Activated CD4-positive, alpha-beta T cell treated with anti-CD3 and anti-CD28 coated beads, Interleukin-2, amount 50 U/mL, for 48 hours (primary cell): ENCODE results near the gene RRBP1.
A peak's percentile ranks its signal among the peaks of the same experiment; 100 is the strongest.

Source experiments
- DNase-seq, 2 experiments: peaks; one replicate each; pipeline ENCODE4 v3.0.0-alpha.2; 2020

The RRBP1 gene

DNA sequence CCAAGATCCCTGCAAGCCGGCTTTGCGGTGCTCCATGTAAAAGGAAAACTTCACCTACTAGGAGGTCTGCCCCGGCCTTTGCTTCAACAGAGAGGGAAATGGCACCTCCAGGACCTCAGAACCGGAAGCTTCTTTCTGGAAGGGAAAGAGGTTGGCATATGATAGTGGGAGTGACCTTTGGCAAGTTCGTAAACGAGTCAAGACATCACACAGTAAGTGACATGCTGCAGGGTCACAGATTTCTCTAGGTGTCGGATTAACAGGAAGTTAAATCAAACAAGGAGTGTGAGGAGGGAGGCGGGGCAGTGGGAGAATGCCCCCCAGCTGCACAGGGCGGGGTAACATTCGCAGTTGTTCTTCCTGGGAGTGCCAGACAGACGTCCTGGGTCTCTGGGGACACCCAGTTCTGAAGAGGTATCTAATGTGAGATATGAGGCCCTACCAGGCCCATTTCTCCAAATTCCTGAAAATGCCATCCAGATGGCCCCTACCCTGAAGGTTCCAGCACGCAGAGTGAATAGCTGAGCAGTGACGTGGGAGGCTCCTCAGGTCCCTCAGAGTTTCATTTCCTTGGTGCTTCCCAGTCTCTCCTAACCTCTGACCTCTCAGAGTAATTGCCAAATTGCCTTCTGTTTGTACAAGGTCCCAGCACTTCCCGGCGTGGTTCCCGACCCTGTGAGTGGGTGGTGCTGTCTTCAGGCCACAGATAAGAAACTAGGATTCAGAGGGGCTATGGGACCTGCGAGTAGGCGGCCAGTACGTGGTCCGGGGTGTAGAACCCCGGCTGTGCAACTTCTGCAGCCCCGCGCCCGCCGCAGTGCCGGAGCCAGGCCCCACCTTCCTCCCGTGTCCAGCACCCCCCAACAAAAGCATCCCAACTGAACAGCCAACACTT, 1.9 kb downstream of the RRBP1 start:
- DNase-seq = no peak

DNA sequence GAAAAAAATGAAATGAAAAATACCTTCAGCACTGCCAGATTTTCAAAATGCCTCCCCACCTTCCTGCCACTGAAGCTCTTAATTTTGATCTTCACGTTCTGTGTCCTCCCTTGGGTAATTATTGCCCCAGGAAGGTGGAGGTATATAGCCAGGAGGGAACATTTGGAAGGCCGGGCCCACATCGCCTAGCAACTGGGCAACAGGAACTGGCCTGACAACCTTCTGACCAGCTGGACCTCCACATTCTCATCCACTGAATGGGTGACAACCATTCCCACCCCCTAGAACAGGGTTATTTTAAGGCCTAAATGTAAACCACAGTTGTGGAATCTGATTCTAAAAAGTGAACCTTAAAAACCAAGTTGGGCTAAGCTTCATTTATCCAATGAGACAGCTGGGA, 3.2 kb downstream of the RRBP1 start:
- DNase-seq = no peak

DNA sequence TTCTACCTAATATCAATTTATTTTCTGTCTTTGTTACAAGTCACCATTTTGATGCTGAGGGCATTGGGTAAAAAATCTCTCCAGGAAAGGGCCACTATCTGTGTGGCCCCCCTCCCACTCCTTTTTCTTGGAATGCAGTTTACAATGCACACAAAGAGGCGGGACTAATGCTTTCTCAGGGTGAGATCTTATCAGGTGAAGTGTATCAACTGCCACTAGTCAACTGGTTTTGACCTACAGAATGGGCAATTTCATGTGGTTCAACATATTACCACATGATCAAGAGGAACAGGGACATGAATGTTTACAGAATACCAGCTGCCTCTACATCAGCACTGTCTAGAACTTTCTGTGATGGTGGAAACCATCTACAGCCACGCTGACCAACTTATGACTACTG, 3.7 kb downstream of the RRBP1 start:
- DNase-seq = no peak

DNA sequence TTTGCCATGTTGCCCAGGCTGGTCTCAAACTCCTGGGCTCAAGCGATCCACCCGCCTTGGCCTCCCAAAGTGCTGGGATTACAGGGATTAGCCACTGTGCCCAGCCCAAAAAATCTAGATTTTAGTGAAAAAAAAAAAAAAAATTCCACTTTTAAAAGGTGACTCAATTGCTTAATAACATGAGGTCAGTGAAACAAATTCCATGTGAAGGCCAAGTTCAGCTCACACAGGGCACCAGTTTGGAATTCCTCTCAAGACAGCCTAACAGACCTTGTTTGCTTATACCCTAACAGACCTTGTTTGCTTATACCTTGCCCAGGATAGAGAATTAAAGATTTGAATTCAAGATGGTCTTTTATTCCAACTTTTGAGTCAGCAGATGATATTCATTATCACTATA, 5.1 kb downstream of the RRBP1 start:
- no peak for DNase-seq

DNA sequence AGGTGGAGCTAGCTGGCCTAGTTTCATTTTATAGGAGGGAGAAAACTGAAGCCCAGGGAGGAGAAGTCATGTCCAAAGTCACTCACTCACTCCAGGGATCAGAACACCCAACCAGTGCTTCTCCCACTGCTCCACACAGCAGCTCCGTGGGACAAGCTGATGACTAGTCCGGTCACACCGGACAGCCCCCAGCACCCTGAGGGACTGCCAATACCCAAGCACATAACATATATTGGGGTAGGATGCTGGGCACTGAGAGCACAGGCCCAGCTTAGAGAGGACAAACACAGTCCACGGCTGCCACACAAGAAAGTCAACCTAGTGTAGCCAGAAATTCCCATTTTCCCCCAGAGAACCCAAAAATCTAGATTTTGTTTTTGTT, 5.7 kb downstream of the RRBP1 start:
- DNase-seq = no peak

DNA sequence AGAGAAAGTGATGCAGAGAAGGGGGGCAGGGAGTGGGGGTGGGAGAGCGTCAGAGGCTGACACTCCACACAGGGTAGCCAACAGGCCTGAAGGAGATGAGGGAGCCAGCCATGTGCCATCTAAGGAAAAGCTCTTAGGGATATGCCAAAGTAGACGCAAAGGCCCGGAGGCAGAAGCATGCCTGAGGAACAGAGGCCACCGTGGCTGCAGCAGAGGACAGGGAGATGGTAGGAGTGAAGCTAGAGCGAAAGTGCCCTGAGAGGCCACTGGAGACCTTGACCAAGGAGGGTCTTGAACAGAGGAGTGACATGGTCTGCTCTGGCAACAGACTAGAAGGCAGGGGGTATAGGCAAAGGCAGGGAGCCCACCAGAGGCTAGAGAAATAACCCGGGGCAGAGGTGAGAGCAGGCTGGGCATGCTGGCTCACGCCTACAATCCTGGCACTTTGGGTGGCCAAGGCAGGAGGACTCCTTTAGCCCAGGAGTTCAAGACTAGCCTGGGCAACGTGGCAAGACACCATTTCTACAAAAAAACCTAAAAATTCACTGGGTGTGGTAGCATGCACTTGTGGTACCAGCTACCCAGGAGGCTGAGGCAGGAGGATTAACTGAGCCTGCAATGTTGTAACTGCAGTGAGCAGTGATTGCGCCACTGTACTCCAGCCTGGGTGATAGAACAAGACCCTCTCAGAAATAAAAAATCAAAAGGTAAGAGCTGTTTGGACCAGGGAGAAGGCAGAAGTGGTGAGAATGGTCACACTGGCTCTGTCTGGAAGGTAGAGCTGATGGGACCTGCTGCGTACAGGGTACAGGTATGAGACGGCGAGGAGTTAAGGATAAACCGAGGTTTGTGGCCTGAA, 6.3 kb downstream of the RRBP1 start:
- no peak for DNase-seq

DNA sequence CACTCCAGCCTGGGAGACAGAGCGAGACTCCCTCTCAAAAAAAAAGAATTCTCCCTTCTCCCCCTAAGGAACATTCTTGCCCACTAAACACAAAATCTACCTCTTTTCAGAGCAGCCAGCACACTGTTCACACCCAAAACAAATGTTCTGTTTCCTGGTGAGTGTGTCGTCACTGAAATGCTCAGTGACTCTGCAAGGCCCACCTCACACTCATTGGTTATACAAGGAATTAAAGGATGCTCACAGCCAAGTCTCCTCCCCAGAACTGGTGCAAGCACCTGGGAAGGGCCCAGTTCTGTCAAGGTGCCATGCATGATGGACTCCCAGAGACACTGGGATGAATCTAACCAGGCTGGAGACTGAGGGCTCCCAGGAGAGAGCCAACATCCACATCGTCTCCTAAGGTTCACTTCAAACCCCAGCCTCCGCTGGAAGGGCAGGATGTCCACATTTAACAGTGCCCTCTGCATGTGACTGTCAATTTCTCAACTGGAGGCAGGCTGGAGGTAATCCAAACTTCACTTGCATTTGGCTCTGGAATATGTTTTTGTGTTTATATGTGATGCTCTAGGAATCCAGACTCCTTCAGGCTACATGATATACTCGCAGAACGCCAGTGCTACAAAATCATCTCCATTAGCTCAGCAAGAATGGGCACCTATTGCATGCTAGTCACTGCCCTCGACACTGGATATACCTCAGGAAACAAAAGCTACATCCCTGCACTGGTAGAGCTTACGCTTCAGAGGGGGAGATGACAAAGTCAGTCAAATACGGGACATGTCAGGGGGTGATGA, 7.1 kb downstream of the RRBP1 start:
- DNase-seq = no peak

DNA sequence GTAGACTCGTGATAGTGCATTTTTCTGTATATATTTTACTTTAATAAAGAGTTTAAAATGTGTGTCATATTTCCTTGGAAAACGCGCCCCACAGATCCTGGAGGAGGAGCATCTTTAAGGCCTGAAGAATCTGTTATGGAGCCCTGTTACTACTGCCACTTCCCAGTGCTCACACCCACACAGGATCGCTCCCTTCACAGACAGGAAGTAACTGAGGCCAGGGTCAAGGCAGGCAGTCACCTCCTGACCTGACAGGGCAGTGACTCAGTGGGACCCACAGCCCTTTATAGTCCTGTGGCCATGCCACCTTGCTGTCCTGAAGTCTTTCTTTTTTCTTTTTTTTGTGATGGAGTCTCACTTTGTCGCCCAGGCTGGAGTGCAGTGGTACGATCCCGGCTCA, 9.0 kb downstream of the RRBP1 start:
- DNase-seq = no peak

DNA sequence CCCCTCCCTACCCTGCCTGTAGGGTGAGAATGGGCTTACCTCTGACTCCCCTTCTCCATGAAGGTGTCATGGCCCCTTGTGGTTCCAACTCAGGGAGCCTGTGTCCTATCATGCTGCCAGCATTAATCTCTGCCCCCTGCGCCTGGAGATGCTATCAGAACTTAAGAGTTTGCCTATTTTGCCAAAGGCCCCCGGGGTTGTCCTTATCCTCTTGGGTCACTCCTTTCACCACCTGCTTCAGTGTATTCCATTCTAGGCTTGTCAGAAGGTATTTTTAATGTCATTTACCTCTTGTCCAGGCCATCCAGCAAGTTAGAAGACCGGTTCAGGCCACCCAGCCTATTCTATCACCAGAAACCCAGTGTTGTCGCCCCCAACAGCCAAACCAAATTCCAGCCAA, 10.5 kb downstream of the RRBP1 start:
- no peak for DNase-seq

DNA sequence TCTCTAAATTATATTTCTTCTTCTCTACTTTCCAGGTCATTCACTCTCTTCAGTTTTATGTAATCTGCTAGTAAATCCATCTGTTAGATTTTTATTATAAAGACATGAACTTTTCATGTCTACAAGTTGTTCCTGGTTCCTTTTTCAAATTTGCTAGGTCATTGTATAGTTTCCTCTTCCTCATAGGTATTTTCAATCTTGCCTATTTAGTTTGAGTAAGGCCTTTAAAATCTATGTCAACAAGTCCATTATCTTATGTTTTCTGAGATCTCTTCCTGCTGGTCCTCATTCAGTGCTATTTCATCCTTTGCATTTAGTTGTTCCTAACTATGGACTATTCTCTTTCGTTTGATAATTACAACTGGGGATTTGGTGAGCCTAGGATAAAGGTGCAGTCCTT, 11.0 kb downstream of the RRBP1 start:
- no peak for DNase-seq

DNA sequence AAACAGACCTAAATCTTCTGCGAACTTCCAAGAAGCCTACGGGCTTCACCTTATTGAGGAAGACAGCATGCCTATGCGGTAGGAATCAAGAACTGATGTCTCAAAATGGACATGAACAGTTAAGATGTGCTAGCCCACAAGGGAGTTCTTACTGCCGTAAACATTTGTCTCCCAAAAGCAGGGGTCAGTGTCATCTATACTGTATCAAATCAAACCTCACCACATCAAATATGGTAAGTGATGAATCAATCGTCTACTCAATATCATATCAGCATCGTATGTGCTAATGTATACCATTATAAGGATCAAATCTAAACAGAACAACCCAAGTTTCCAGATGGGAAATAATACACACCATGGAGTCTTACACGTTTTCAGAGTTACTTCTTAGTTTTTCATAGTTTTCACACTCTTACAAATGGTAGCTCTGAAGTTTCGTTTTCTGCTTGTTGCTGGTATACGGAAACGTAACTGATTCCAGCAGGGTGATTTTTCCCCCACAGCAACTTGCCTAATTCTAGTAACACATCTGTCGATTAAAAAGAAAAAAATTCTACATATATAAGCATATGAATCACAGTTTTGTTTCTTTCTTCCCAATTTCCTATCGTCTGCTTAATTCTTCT, 12.6 kb downstream of the RRBP1 start:
- no peak for DNase-seq

DNA sequence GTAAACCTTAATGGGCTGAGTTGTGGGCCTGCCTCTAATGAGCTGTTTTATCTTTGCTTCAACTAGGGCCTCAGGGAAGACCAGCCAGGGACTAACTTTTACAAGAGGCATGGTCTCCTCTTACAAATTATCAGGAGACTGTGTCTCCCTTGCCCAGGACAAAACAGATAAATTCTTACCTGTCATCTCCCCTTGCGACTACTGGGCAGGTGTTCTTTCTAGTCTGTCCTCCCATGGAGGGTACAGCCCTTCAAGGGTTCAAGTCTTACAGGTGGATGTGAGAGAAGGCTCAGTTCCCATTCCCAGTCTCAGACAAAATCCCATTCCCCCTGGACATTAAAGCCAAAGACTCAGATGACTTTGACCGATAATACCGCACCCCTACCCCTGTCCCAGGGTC, 13.6 kb downstream of the RRBP1 start:
- DNase-seq = no peak

DNA sequence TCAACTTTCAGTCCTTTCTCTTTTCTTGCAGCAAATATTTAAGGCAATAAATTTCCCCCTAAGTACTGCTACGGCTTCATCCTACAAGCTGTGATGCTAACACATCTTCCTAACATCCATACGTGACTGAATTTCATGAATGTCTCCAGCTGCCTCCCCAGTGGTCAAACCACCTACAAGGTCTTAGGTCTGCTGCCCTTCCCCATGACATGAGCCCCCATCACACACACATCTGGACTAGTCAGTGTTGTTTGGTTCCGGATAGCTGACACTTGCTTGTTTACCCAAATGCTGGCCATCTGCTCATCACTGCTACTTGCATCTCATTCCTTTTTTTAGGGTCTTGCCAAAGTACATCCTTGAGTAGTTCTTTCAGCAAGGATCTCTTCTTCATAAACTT, 14.6 kb downstream of the RRBP1 start:
- no peak for DNase-seq

DNA sequence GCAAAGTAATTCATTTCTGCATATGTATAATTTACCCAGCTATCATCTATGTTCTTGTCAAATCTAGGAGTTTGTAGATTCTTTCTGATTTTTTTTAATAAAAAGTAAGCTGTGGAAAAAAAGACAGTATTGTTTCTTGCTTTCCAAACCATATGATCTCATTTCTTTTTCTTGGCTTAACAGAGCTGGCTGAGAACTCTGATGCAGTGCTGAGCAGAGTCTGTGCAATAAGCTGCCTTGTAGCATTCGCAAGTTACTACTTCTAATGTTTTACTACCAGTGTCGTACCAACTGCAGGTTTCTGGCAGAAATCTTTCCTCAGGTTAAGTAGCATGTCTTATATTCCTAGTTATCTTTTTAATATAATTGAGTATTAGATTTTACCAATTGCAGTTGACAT, 15.6 kb downstream of the RRBP1 start:
- no peak for DNase-seq

DNA sequence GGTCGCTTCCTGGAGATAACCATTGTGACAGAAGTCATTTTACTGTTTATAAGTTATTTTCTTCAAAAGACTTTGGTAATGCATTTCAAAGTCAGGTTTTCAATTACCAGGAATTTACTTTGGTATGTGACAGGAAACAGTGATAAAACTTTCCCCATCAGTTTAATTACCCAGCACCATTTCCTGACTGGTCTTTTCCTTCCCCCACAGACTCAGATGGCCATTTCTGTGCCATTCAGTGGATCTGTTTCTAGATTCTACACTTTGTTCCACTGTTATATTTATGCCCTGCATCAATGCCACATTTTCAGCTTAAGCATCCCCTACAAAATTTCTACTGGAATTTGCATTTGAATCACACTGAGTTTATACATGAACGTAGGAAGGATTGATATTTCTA, 16.3 kb downstream of the RRBP1 start:
- DNase-seq = no peak

DNA sequence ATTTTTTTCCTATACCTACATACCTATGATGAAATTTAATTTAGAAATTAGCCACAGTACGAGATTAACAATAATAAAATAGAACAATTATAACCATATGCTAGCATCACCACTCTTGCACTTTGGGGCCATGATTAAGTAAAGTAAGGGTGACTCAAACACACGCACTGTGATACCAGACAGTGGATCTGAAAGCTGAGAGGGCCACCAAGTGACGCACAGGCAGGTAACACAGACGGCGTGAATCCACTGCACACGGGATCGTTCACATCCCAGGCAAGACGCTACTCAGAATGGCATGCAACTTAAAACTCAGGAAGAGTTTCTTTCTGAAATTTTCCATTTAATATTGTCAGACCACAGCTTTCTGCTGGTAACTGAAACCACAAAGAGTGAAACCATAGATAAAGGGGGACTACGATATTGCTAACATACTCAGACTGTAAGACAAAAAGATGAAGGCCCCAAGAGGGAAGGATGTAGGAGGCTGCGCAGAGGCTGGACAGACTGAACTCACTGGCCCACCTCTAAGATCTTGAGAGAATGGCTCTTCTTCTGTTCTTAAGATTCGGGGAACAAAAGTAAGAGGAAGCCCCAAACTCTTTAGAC, 17.9 kb downstream of the RRBP1 start:
- DNase-seq = peak in 1 of 2 experiments; percentile 36

DNA sequence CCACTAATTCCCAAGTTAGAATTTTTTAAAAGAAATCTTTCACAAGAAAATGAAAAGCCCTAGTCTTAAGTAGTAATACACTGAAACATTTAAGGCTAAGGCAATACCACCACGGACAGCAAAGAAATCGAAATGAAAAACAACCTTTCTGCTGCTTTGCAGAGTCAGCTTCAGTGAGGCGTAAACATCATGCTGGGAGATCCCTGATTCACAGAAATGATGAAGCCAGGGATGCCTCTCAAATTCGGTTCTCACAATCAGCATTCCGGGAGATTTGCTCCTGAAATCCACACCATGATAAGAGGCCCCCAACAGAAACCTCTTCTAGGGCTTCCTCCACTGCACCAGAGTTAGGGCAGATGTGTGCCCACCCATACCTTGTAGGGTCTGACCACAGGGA, 18.6 kb downstream of the RRBP1 start:
- no peak for DNase-seq

DNA sequence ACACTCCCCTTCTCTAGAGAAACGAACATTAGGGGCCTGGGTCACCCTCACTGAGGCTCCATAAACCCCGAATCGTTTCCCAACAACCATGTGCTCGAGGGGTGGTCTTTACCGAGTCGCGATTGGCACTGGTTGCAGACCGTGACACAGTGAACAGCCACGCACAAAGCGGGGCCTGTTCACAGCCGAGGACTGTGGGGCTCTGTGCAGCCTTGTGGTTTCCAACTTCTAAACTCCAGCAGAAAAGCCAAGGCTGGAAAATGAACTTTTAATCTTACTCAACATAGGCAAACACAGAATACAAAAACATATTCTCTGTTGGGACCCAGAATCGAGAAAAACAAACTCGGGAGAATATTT, 19.0 kb downstream of the RRBP1 start:
- DNase-seq = no peak

DNA sequence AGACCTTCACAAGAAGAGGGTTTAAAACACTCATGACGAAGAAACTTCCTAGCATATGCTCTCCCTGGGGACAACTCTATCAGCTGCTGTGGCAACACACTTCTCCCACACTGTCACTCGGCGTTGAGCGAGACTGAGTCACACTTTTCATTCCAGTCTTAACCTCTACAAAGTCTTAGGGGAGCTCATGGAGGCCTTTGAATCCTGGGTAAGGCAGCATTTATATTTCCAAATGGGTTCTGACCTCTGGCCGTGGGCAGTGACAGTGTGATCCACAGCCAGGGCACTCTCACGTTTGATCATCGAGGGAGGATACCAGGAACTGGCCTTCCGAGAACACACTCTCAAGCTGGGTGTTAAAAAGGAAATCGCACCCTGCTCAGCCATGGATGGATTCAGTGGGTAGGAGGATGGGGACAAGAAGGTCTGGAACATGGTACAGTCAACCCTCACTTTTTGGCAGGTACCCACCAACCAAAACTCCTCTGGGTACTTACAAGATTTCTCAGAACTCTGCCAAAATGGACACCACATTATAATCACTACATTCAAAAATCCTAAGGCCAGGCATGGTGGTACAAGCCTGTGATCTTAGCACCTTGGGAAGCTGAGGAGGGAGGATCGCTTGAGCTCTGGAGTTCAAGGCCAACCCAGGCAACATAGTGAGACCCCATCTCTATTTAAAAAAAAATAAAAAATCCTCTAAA, 19.6 kb downstream of the RRBP1 start:
- peak in 1 of 2 experiments; percentile 30 for DNase-seq

DNA sequence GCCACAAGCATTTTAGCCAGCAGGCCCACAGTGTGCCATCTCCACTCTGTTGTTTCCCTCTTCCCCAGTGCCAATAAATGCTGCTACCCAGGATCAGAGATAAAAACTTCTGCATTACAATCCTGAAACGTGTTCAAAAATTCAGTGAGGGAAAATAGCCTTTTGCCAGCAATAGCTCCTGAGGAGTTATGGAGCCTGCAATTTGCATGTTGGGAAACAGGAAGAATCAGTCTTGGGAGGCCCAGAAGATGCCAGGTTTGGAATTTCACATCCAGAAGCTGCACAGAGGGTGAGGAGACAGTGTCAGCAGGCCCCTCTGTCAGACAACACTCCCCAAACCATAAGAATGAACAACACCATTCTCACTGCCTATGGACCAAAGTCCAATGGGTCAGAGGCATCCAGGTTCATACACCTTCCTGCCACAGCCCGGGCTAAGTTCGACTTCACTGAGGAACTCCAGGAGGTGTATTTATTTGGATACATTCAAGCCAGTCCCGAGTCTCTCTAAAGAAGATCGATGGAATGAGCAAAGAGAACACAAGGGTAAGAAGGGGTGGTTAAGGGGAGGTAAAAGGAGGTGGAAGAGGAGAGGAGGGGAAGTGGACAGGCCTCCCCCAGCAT, 20.8 kb downstream of the RRBP1 start:
- no peak for DNase-seq

DNA sequence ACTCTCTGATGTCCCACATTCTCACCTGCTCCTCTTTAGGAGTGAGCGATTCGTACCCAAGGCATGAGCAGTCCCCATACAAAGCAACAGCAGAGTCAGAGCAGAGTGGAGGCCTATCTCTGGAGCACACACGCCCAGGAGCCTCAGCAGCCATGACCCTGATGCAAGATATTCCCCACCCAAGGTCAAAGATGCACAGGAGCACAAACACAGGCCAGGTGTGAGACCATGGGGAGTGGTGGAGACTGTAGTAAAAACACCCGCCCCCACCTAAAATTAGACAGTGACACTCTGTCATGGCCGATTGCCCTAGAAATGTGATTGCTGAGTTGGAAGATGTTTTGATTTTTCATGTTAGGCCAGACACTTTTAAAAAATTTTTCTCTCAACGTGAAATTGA, 21.4 kb downstream of the RRBP1 start:
- no peak for DNase-seq
